Ovary (tissue), 9 donors: ENCODE measurements around the gene CHP2. TPM values are rescaled to one million over a fixed set of nuclear protein-coding genes. Genes with fewer than 3 reads are reported as not detected.

Source experiments
- DNase-seq, 5 donors: peaks; one replicate each; pipeline ENCODE4 v3.0.0-alpha.2; 2019 to 2020
- H3K27ac ChIP-seq, 2 donors: fragments of 200-600 bp; one replicate each; pipeline versions ENCODE4 v1.5.1 to v1.8.0; 2019 to 2022
- H3K27me3 ChIP-seq: fragments of 200-600 bp; one replicate; pipeline ENCODE4 v1.8.0; 2022
- H3K36me3 ChIP-seq: fragments of 200-600 bp; sonication (generic); one replicate; pipeline ENCODE4 v1.5.1; 2019
- H3K4me1 ChIP-seq: one replicate; pipeline ENCODE4 v1.8.1; 2013; ENCODE audit warnings: mild to moderate bottlenecking, moderate library complexity; ENCODE audit not compliant: insufficient read depth
- H3K4me3 ChIP-seq: fragments of 200-600 bp; sonication (generic); one replicate; pipeline ENCODE4 v1.5.1; 2017
- H3K9me3 ChIP-seq, 2 donors: fragments of 200-600 bp in 1 of 2; sonication (generic) in 1 of 2; one replicate each; pipeline versions ENCODE4 v1.5.1 to v1.8.1; 2013 to 2019; ENCODE audit warnings: mild to moderate bottlenecking in 1 of 2, moderate library complexity in 1 of 2
- EP300 ChIP-seq: sonication (generic); formaldehyde crosslinking; IDR thresholded peaks from one replicate; pipeline ENCODE4 v1.6.1; 2017; ENCODE audit warnings: antibody characterized with exemption
- POLR2A ChIP-seq: fragments of 450-650 bp; IDR thresholded peaks from one replicate; pipeline ENCODE4 v1.6.1; 2017; ENCODE audit warnings: antibody characterized with exemption, mild to moderate bottlenecking, moderate library complexity
- WGBS, 3 donors: extraction: QIAGEN DNeasy Blood & Tissue Kit in 1 of 3; methylation state at CpG; one replicate each; pipeline versions ENCODE4 v1.1.5 to v1.1.7; 2013 to 2017; 5-methylcytosine and 5-hydroxymethylcytosine counted together
- intact Hi-C, 4 donors: fragments of 100-400 bp; cut with DNase I; formaldehyde crosslinking; loops; one replicate each; pipeline versions ENCODE4 v1.11.0 to v1.15.1; 2022 to 2023
- polyA plus RNA-seq, 2 donors: library from polyadenylated mRNA; stranded (reverse); fragments of 200-250 nt in 1 of 2; fragments of 350-450 nt in 1 of 2; fragmentation: Illumina TruSeq in 1 of 2; extraction: RNeasy Lipid Tissue Mini Kit (QIAGEN cat#74804) in 1 of 2; gene quantifications; one replicate each; pipeline ENCODE4 v1.2.3, GENCODE V29; 2013 to 2014
- total RNA-seq, 7 donors: library from RNA; depleted of rRNA in 2 of 7; stranded (reverse); fragments of >200 nt in 2 of 7; fragmentation: NEBNext Ultra II Directional in 3 of 7; extraction: Animal tissue kit (Norgen Biotek cat#: 25700) in 3 of 7; gene quantifications; one replicate each; pipeline versions ENCODE4 v1.1.0 to v1.2.4, GENCODE V29; 2016 to 2023
- TF ChIP-seq, protein P1 (sequence below), 3 donors: fragments of 450-650 bp in 2 of 3; fragments of 200-600 bp in 1 of 3; IDR thresholded peaks; one replicate each; pipeline versions ENCODE4 v1.5.1 to v1.8.0; 2016 to 2022; ENCODE audit warnings: antibody characterized with exemption in 3 of 3, mild to moderate bottlenecking in 1 of 3
- donor health status: DM: no; HTN: no; CAD: no; lungs with moderate emphysema.
- donor health status: DM: no; HTN: no; CAD: no.
- donor health status: Bipolar disorder and iron deficiency.
- donor health status: DM: yes; HTN: yes; CAD: no.
- donor health status: DM: no; HTN: no; CAD: no.
- donor health status: DM: yes; HTN: yes; CAD: no.

The CHP2 gene
- total and polyA plus RNA-seq, 9 donors = 0.05 to 0.15 (median 0.10) TPM; not detected in 6

DNA sequence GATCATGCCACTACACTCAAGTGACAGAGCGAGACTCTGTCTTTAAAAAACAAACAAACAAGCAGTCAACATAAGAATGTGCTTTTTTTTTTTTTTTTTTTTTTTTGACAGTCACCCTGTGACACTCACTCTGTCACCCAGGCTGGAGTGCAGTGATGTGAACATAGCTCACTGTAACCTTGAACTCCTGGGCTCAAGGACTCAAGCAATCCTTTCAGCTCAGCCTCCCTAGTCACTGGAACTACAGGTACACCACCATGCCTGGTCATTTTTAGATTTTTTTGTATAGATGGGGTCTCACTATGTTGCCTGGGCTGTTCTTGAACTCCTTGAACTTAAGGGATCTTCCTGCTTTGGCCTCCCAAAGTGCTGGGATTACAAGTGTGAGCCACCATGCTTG, 15.3 kb upstream of the CHP2 start:
- Histone ChIP-seq H3K4me1 (no peaks in the 10 kb centered on the region), H3K27ac (no peak overlapping the region), H3K27me3 (no peaks in the 10 kb centered on the region), H3K36me3 (no peaks in the 10 kb centered on the region), H3K4me3 (no peak overlapping the region), H3K9me3 (no peaks in the 10 kb centered on the region)
- TF ChIP-seq POLR2A = no peak
- TF ChIP-seq EP300 = no peak
- TF ChIP-seq, protein P1, sequence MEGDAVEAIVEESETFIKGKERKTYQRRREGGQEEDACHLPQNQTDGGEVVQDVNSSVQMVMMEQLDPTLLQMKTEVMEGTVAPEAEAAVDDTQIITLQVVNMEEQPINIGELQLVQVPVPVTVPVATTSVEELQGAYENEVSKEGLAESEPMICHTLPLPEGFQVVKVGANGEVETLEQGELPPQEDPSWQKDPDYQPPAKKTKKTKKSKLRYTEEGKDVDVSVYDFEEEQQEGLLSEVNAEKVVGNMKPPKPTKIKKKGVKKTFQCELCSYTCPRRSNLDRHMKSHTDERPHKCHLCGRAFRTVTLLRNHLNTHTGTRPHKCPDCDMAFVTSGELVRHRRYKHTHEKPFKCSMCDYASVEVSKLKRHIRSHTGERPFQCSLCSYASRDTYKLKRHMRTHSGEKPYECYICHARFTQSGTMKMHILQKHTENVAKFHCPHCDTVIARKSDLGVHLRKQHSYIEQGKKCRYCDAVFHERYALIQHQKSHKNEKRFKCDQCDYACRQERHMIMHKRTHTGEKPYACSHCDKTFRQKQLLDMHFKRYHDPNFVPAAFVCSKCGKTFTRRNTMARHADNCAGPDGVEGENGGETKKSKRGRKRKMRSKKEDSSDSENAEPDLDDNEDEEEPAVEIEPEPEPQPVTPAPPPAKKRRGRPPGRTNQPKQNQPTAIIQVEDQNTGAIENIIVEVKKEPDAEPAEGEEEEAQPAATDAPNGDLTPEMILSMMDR (IDR thresholded peaks at IDR 0.05) = no peak
- 71 to 75% (median 75%) methylated on average over 1 of the region's 1 CpG for WGBS, 3 donors
- no peak for DNase-seq
- intact Hi-C loops = loop anchor here in 1 of 4 donors (10.0 kb wide), 1 partner anchor 295 kb away; no protein-coding TSS in a partner anchor

DNA sequence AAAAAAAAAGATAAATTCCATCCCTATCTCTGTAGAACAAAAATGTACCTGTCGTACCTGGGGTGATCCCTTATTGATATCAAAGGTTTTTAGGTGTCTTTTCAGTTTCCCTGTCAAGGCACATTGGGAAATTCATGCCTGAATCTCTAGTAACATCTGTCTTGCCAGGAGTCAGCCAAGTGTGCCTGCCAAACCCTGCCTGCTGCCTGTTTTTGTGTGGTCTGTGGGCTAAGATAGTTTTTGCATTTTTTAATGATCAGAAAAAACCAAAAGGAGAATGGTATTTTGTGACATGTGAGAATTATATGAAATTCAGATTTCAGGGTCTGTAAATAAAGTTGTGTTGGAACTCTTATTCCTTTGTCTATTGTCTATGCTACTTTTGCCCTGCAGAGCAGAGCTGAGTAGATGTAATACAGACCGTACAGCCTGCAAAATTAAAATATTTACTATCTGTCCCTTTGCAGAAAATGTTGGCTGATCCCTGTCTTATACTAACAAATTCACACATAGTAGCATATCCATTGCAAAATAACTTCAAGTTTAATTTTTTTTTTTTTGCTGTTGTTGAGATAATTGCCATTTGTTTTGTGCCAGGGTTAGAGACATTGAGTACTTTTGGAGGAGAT, 13.0 kb upstream of the CHP2 start:
- Histone ChIP-seq H3K27ac (no peak overlapping the region), H3K9me3 (no peaks in the 10 kb centered on the region), H3K4me3 (no peak overlapping the region), H3K27me3 (no peaks in the 10 kb centered on the region), H3K4me1 (no peaks in the 10 kb centered on the region), H3K36me3 (no peaks in the 10 kb centered on the region)
- 17 to 27% (median 19%) methylated on average over 2 of the region's 2 CpGs for WGBS, 3 donors
- TF ChIP-seq, protein P1 (IDR thresholded peaks at IDR 0.05) = no peak
- no peak for TF ChIP-seq POLR2A
- TF ChIP-seq EP300 = no peak
- intact Hi-C loops = no loop called here
- DNase-seq = no peak

DNA sequence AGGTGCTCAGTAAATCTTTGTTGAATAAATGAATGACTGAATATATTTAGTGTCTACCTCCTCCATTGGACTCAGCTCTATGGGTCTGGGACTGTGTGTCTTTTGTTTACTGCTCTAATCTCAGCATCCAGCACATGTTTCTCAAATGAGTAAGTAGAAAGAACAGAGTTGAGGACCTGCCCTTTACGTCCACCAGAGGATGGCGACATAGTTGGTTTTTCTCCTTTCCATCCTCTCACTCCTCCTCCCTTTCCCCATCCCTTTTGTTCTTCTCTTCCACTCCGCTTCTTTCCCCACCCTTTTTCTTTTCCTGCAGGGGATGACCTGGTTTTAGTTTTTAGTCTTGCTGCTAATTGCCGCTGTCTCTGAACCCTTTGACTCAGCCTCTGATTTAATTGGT, 12.1 kb upstream of the CHP2 start:
- Histone ChIP-seq H3K36me3 (no peaks in the 10 kb centered on the region), H3K9me3 (no peaks in the 10 kb centered on the region), H3K4me3 (no peak overlapping the region), H3K4me1 (no peaks in the 10 kb centered on the region), H3K27me3 (no peaks in the 10 kb centered on the region), H3K27ac (no peak overlapping the region)
- no peak for DNase-seq
- TF ChIP-seq, protein P1 (IDR thresholded peaks at IDR 0.05) = no peak
- TF ChIP-seq POLR2A (no peak), EP300 (no peak)
- intact Hi-C loops = no loop called here
- WGBS, 3 donors = 19 to 21% (median 19%) methylated on average over 4 of the region's 4 CpGs

DNA sequence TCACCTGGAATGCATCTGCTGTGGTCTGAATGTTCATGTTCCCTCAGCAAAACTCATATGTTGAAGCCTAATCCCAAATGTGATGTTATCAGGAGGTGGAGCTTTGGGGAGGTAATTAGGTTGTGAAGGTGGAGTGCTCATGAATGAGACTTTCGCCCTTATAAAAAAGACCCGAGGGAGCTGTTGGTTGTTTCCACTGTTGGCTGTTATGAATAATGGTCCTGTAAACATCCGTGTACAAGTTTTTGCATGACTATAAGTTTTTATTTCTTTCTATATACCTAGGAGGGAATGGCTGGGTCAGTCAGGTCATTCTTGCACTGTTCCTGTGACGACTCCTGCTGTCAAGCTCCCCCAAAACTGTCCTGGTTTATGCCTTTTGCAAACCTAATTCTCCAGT, 9.6 kb upstream of the CHP2 start:
- TF ChIP-seq, protein P1 (IDR thresholded peaks at IDR 0.05) = no peak
- TF ChIP-seq POLR2A (no peak), EP300 (no peak)
- intact Hi-C loops = no loop called here
- H3K27me3 ChIP-seq = no peaks in the 10 kb centered on the region
- no peak overlapping the region for H3K4me3 ChIP-seq
- WGBS, 3 donors = 69 to 80% (median 74%) methylated on average over 4 of the region's 4 CpGs
- no peaks in the 10 kb centered on the region for H3K36me3 ChIP-seq
- H3K27ac ChIP-seq = no peak overlapping the region
- no peaks in the 10 kb centered on the region for H3K4me1 ChIP-seq
- no peaks in the 10 kb centered on the region for H3K9me3 ChIP-seq
- DNase-seq = no peak
